SK-N-SH treated with all-trans-retinoic acid at 6 μM for 48 hours (cell line): ENCODE data around the gene KIFC3.
A peak's percentile ranks its signal among the peaks of the same experiment; 100 is the strongest.

Experiments used
- ATAC-seq: fragments of 200-7000 bp; cut with Tn5 transposase; 3 replicates; pipeline ENCODE4 v1.9.1; 2020; ENCODE audit warnings: mild to moderate bottlenecking, moderate library complexity
- ARNTL ChIP-seq: fragments of 450-650 bp; formaldehyde crosslinking; IDR thresholded peaks from 2 replicates; pipeline ENCODE4 v1.5.0; 2020; ENCODE audit warnings: low read depth, mild to moderate bottlenecking, moderate library complexity, borderline replicate concordance
- BACH2 ChIP-seq: fragments of 250-450 bp; sonication (Bioruptor Pico); IDR thresholded peaks from 2 replicates; pipeline ENCODE4 v1.9.0; 2021; ENCODE audit warnings: mild to moderate bottlenecking, borderline replicate concordance
- CREB5 ChIP-seq: fragments of 250-450 bp; sonication (Bioruptor Pico); IDR thresholded peaks from 2 replicates; pipeline ENCODE4 v1.5.1; 2020; ENCODE audit warnings: low read depth, mild to moderate bottlenecking, moderate library complexity
- CSRNP3 ChIP-seq: fragments of 250-450 bp; sonication (Bioruptor Pico); IDR thresholded peaks from 2 replicates; pipeline ENCODE4 v1.5.1; 2021; ENCODE audit warnings: mild to moderate bottlenecking, moderate library complexity
- ESRRG ChIP-seq: fragments of 250-450 bp; sonication (Bioruptor Pico); IDR thresholded peaks from 2 replicates; pipeline ENCODE4 v1.6.1; 2021; ENCODE audit warnings: mild to moderate bottlenecking
- ISL1 ChIP-seq: fragments of 250-450 bp; sonication (Bioruptor Pico); IDR thresholded peaks from 2 replicates; pipeline ENCODE4 v2.1.2; 2022; ENCODE audit warnings: mild to moderate bottlenecking, moderate library complexity
- OSR1 ChIP-seq: fragments of 250-450 bp; sonication (Bioruptor Pico); IDR thresholded peaks from 2 replicates; pipeline ENCODE4 v1.8.0; 2022; ENCODE audit warnings: moderate library complexity, mild to moderate bottlenecking, inconsistent platforms
- PATZ1 ChIP-seq: fragments of 250-450 bp; sonication (Bioruptor Pico); IDR thresholded peaks from 2 replicates; pipeline ENCODE4 v1.8.0; 2020; ENCODE audit warnings: mild to moderate bottlenecking, moderate library complexity, borderline replicate concordance
- POU6F1 ChIP-seq: fragments of 250-450 bp; sonication (Bioruptor Pico); IDR thresholded peaks from 2 replicates; pipeline ENCODE4 v1.8.0; 2021; ENCODE audit warnings: low read depth, mild to moderate bottlenecking, moderate library complexity, borderline replicate concordance
- PPARA ChIP-seq: fragments of 250-450 bp; sonication (Bioruptor Pico); IDR thresholded peaks from 2 replicates; pipeline ENCODE4 v1.5.0; 2020; ENCODE audit warnings: mild to moderate bottlenecking, borderline replicate concordance
- RARB ChIP-seq: fragments of 250-450 bp; sonication (Bioruptor Pico); IDR thresholded peaks from 2 replicates; pipeline ENCODE4 v1.8.0; 2021; ENCODE audit warnings: mild to moderate bottlenecking, moderate library complexity
- SNAI2 ChIP-seq: fragments of 250-450 bp; sonication (Bioruptor Pico); IDR thresholded peaks from 2 replicates; pipeline ENCODE4 v1.5.0; 2020; ENCODE audit warnings: mild to moderate bottlenecking, moderate library complexity
- TCF4 ChIP-seq: fragments of 250-450 bp; sonication (Bioruptor Pico); IDR thresholded peaks from 2 replicates; pipeline ENCODE4 v1.8.0; 2021; ENCODE audit warnings: mild to moderate bottlenecking, moderate library complexity, borderline replicate concordance
- TOX ChIP-seq: fragments of 250-450 bp; sonication (Bioruptor Pico); IDR thresholded peaks from 2 replicates; pipeline ENCODE4 v1.8.0; 2021; ENCODE audit warnings: mild to moderate bottlenecking, moderate library complexity, borderline replicate concordance
- TSHZ2 ChIP-seq: fragments of 250-450 bp; sonication (Bioruptor Pico); IDR thresholded peaks from 2 replicates; pipeline ENCODE4 v1.5.0; 2020; ENCODE audit warnings: mild to moderate bottlenecking, moderate library complexity
- ZC3H10 ChIP-seq: fragments of 250-450 bp; sonication (Bioruptor Pico); IDR thresholded peaks from 2 replicates; pipeline ENCODE4 v1.5.1; 2021; ENCODE audit warnings: mild to moderate bottlenecking, moderate library complexity
- ZFP3 ChIP-seq: fragments of 250-450 bp; sonication (Bioruptor Pico); IDR thresholded peaks from 2 replicates; pipeline ENCODE4 v1.5.0; 2020; ENCODE audit warnings: mild to moderate bottlenecking, moderate library complexity
- ZFP30 ChIP-seq: fragments of 450-650 bp; formaldehyde crosslinking; IDR thresholded peaks from 2 replicates; pipeline ENCODE4 v1.5.0; 2022; ENCODE audit warnings: mild to moderate bottlenecking, moderate library complexity
- ZNF565 ChIP-seq: fragments of 450-650 bp; formaldehyde crosslinking; conservative IDR thresholded peaks from 2 replicates; pipeline ENCODE4 v1.5.0; 2020; ENCODE audit warnings: low read depth, mild to moderate bottlenecking, moderate library complexity
- ZNF70 ChIP-seq: fragments of 450-650 bp; formaldehyde crosslinking; IDR thresholded peaks from 2 replicates; pipeline ENCODE4 v1.5.0; 2020; ENCODE audit warnings: mild to moderate bottlenecking, moderate library complexity
- ZNF8 ChIP-seq: fragments of 450-650 bp; formaldehyde crosslinking; IDR thresholded peaks from 2 replicates; pipeline ENCODE4 v1.5.0; 2020; ENCODE audit warnings: mild to moderate bottlenecking, moderate library complexity

Gene KIFC3

GRCh38 chr16:57724531-57724930 lies 77.8 kb downstream of the KIFC3 start:
- ATAC-seq = no peak
- no peak for TF ChIP-seq TSHZ2 (CRISPR knock-in tag)

- ATAC-seq = 0 out of 3 replicates have a peak, but pooled peaks have one; percentile 21
- TF ChIP-seq PPARA (CRISPR knock-in tag) (no peak), ZFP3 (CRISPR knock-in tag) (no peak), ZFP30 (CRISPR knock-in tag) (no peak), ESRRG (no peak), OSR1 (CRISPR knock-in tag) (no peak), POU6F1 (CRISPR knock-in tag) (no peak), ZNF565 (CRISPR knock-in tag) (no peak), ZNF8 (CRISPR knock-in tag) (no peak), ZNF70 (CRISPR knock-in tag) (no peak), ZC3H10 (CRISPR knock-in tag) (no peak)
- TF ChIP-seq, all 23 proteins: peak for 0
These were observed 79.1 kb downstream of the KIFC3 start for GRCh38 chr16:57723170-57723569.

- TF ChIP-seq SNAI2 (no peak), PATZ1 (CRISPR knock-in tag) (no peak)
- ATAC-seq = no peak
These were observed 79.6 kb downstream of the KIFC3 start for GRCh38 chr16:57722651-57723050.

GRCh38 chr16:57722210-57722499 lies 80.1 kb downstream of the KIFC3 start:
- ATAC-seq = no peak
- no peak for TF ChIP-seq ZFP30 (CRISPR knock-in tag)
- TF ChIP-seq CREB5 (CRISPR knock-in tag) = no peak
- no peak for TF ChIP-seq RARB (CRISPR knock-in tag)
- TF ChIP-seq ARNTL (CRISPR knock-in tag) = no peak
- no peak for TF ChIP-seq TOX (CRISPR knock-in tag)
- no peak for TF ChIP-seq ZC3H10 (CRISPR knock-in tag)
- no peak for TF ChIP-seq OSR1 (CRISPR knock-in tag)
- no peak for TF ChIP-seq ZNF70 (CRISPR knock-in tag)
- no peak for TF ChIP-seq BACH2
- TF ChIP-seq ZNF565 (CRISPR knock-in tag) = no peak
- TF ChIP-seq SNAI2 = no peak
- TF ChIP-seq ZFP3 (CRISPR knock-in tag) = no peak
- no peak for TF ChIP-seq POU6F1 (CRISPR knock-in tag)
- no peak for TF ChIP-seq ISL1
- no peak for TF ChIP-seq TSHZ2 (CRISPR knock-in tag)
- TF ChIP-seq TCF4 (CRISPR knock-in tag) = no peak
- TF ChIP-seq CSRNP3 = no peak
